CD4-positive, CD25-positive, alpha-beta regulatory T cell (primary cell): ENCODE data around the gene MATCAP1. TPM values are rescaled to one million over a fixed set of nuclear protein-coding genes. Genes with fewer than 3 reads are reported as not detected.
A peak's percentile ranks its signal among the peaks of the same experiment; 100 is the strongest.

Experiments
- ATAC-seq, 2 donors: fragments of 150-1000 bp; cut with Tn5 transposase; one replicate each; pipeline ENCODE4 v1.10.0; 2021; ENCODE audit warnings: low read depth in 2 of 2, moderate number of reproducible peaks in 2 of 2, moderate library complexity in 1 of 2
- DNase-seq, 3 donors: peaks; one replicate each; pipeline versions ENCODE4 v3.0.0 to v3.0.0-alpha.2; 2012 to 2022; ENCODE audit warnings: mixed read lengths in 1 of 3
- H3K27ac ChIP-seq: one replicate; pipeline ENCODE4 v1.7.0; 2013; ENCODE audit warnings: mild to moderate bottlenecking, low read length; ENCODE audit not compliant: insufficient read depth, poor library complexity, severe bottlenecking
- H3K27me3 ChIP-seq: one replicate; pipeline ENCODE4 v1.7.0; 2013; ENCODE audit warnings: low read length; ENCODE audit not compliant: control insufficient read depth, insufficient read depth
- H3K36me3 ChIP-seq: one replicate; pipeline ENCODE4 v1.7.0; 2013; ENCODE audit warnings: mild to moderate bottlenecking, low read length, moderate library complexity; ENCODE audit not compliant: control insufficient read depth, insufficient read depth
- H3K4me1 ChIP-seq: 2 replicates; pipeline ENCODE4 v1.7.0; 2013; ENCODE audit warnings: mild to moderate bottlenecking, low read length; ENCODE audit not compliant: insufficient read depth, control insufficient read depth, poor library complexity, severe bottlenecking
- H3K4me3 ChIP-seq: one replicate; pipeline ENCODE4 v1.7.0; 2013; ENCODE audit warnings: low read depth, mild to moderate bottlenecking, low read length, moderate library complexity
- H3K9me3 ChIP-seq, 2 experiments: 1 replicate in 1 of 2; 2 replicates in 1 of 2; pipeline ENCODE4 v1.7.0; 2013; ENCODE audit warnings: low read length in 2 of 2, mild to moderate bottlenecking in 1 of 2, moderate library complexity in 1 of 2; ENCODE audit not compliant: control insufficient read depth in 2 of 2
- H3K27ac Mint-ChIP-seq, 3 donors: one replicate each; pipeline ENCODE4 v1.8.0; 2020 to 2022; ENCODE audit warnings: mild to moderate bottlenecking in 3 of 3, mixed read lengths in 3 of 3, moderate library complexity in 2 of 3
- H3K27me3 Mint-ChIP-seq: one replicate; pipeline ENCODE4 v1.8.0; 2022; ENCODE audit warnings: mild to moderate bottlenecking, mixed read lengths
- H3K36me3 Mint-ChIP-seq: one replicate; pipeline ENCODE4 v1.8.0; 2020; ENCODE audit warnings: mixed read lengths
- H3K4me1 Mint-ChIP-seq, 4 donors: one replicate each; pipeline ENCODE4 v1.8.0; 2020 to 2022; ENCODE audit warnings: mixed read lengths in 4 of 4, mild to moderate bottlenecking in 1 of 4
- H3K4me3 Mint-ChIP-seq, 4 donors: one replicate each; pipeline ENCODE4 v1.8.0; 2020 to 2022; ENCODE audit warnings: mild to moderate bottlenecking in 4 of 4, mixed read lengths in 4 of 4, moderate library complexity in 3 of 4
- H3K9me3 Mint-ChIP-seq, 7 donors: one replicate each; pipeline ENCODE4 v1.8.0; 2020 to 2022; ENCODE audit warnings: mixed read lengths in 7 of 7, mild to moderate bottlenecking in 3 of 7, moderate library complexity in 2 of 7
- polyA plus RNA-seq, 4 donors: library from polyadenylated mRNA; unstranded; fragments of 300-500 nt; fragmentation: Illumina TruSeq; gene quantifications; one replicate each; pipeline ENCODE4 v1.2.3, GENCODE V29; 2021
- total RNA-seq: library from RNA; stranded (reverse); gene quantifications from one replicate; pipeline ENCODE4 v1.2.3, GENCODE V29; 2022

The MATCAP1 gene
- total and polyA plus RNA-seq, 5 donors from 2014 or later: 0.80 to 19.6 TPM; not detected in 3

GRCh38 chr16:67204076-67204475 is 20.3 kb upstream of the MATCAP1 start:
- no peaks in the 10 kb centered on the region for H3K4me1 ChIP-seq
- H3K9me3 Mint-ChIP-seq: no peaks in the 10 kb centered on the region
- no peak overlapping the region for H3K27ac Mint-ChIP-seq
- no peaks in the 10 kb centered on the region for H3K27me3 Mint-ChIP-seq
- peaks cover 0 to 4% (median 0%) of the 10 kb centered on the region in 4 donors for H3K4me1 Mint-ChIP-seq
- peaks cover 9% of the 10 kb centered on the region for H3K36me3 ChIP-seq
- no peaks in the 10 kb centered on the region for H3K9me3 ChIP-seq
- no peak overlapping the region for H3K4me3 Mint-ChIP-seq
- H3K27me3 ChIP-seq: no peaks in the 10 kb centered on the region
- no peak overlapping the region for H3K27ac ChIP-seq
- no peak for ATAC-seq
- no peak for DNase-seq
- no peak overlapping the region for H3K4me3 ChIP-seq
- H3K36me3 Mint-ChIP-seq: no peaks in the 10 kb centered on the region

- ATAC-seq: no peak
- Mint-ChIP-seq H3K4me1 (peaks cover 0 to 8% (median 1%) of the 10 kb centered on the region in 4 donors), H3K27ac (peak overlapping the region in 1 of 3 donors; percentile 83), H3K9me3 (no peaks in the 10 kb centered on the region), H3K36me3 (peaks cover 3% of the 10 kb centered on the region), H3K4me3 (no peak overlapping the region), H3K27me3 (no peaks in the 10 kb centered on the region)
- no peak overlapping the region for H3K27ac ChIP-seq
- H3K4me1 ChIP-seq: no peaks in the 10 kb centered on the region
- H3K4me3 ChIP-seq: no peak overlapping the region
- no peaks in the 10 kb centered on the region for H3K9me3 ChIP-seq
- no peaks in the 10 kb centered on the region for H3K27me3 ChIP-seq
- DNase-seq: no peak
- peaks cover 16% of the 10 kb centered on the region for H3K36me3 ChIP-seq
Observed at GRCh38 chr16:67202956-67203493, 19.3 kb upstream of the MATCAP1 start.

DNA sequence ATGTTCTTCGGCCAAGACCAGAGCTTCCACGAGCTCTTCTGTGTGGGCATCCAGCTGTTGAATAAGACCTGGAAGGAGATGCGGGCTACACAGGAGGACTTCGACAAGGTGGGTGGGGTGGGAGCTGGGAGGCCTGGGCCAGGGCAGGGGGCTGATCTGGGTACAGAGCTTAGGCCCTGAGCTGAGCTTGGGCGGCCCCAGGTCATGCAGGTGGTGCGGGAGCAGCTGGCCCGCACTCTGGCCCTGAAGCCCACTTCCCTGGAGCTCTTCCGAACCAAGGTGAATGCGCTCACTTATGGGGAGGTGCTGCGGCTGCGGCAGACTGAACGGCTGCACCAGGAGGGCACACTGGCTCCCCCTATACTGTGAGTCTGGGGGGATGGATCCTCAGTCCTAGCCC is 18.7 kb upstream of the MATCAP1 start:
- Histone ChIP-seq H3K36me3 (peaks cover 22% of the 10 kb centered on the region), H3K27ac (no peak overlapping the region), H3K27me3 (no peaks in the 10 kb centered on the region), H3K4me1 (no peaks in the 10 kb centered on the region), H3K9me3 (no peaks in the 10 kb centered on the region), H3K4me3 (no peak overlapping the region)
- H3K9me3 Mint-ChIP-seq: no peaks in the 10 kb centered on the region
- H3K36me3 Mint-ChIP-seq: peaks cover 3% of the 10 kb centered on the region
- H3K4me3 Mint-ChIP-seq: no peak overlapping the region
- H3K4me1 Mint-ChIP-seq: peaks cover 0 to 14% (median 1%) of the 10 kb centered on the region in 4 donors
- ATAC-seq: no peak
- peak overlapping the region in 1 of 3 donors; percentile 83 for H3K27ac Mint-ChIP-seq
- no peaks in the 10 kb centered on the region for H3K27me3 Mint-ChIP-seq
- DNase-seq: no peak

DNA sequence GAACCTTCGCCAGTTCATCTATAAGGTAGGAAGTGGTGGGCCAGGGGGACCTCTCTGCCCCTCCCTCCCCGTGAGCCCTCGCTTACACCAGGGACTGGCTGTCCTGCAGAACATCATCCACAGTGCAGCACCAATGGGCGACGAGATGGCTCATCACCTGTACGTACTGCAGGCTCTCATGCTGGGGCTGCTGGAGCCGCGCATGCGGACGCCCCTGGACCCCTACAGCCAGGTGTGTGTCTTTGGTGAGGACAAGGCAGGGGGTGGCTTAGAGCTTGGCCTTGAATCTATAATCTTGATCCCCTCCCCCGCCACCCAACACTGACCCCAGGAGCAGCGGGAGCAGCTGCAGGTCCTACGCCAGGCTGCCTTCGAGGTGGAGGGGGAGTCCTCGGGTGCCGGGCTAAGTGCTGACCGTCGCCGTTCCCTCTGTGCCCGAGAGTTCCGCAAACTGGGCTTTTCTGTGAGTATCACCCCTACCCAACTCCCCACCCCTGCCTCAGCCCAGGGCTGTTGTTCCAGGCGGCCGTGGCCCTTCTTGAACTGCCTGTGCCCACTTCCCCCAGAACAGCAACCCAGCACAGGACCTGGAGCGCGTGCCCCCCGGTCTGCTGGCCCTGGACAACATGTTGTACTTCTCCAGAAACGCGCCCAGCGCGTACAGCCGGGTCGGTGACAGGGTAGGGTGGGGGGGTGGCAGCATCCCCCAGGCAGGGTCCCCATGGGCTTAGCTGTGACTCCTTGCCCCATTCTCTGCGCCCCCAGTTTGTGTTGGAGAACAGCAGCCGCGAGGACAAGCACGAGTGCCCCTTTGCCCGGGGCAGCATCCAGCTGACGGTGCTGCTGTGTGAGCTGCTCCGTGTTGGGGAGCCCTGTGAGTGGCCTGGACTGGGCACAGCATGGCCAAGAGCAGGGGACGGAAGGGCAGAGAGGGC is 17.9 kb upstream of the MATCAP1 start:
- H3K4me1 ChIP-seq: no peaks in the 10 kb centered on the region
- Mint-ChIP-seq H3K9me3 (no peaks in the 10 kb centered on the region), H3K4me1 (peaks cover 0 to 20% (median 4%) of the 10 kb centered on the region in 4 donors), H3K27ac (no peak overlapping the region), H3K4me3 (no peak overlapping the region), H3K27me3 (no peaks in the 10 kb centered on the region), H3K36me3 (peaks cover 8% of the 10 kb centered on the region)
- no peaks in the 10 kb centered on the region for H3K27me3 ChIP-seq
- no peaks in the 10 kb centered on the region for H3K9me3 ChIP-seq
- H3K27ac ChIP-seq: no peak overlapping the region
- H3K36me3 ChIP-seq: peaks cover 29% of the 10 kb centered on the region
- ATAC-seq: no peak
- no peak for DNase-seq
- H3K4me3 ChIP-seq: no peak overlapping the region

DNA sequence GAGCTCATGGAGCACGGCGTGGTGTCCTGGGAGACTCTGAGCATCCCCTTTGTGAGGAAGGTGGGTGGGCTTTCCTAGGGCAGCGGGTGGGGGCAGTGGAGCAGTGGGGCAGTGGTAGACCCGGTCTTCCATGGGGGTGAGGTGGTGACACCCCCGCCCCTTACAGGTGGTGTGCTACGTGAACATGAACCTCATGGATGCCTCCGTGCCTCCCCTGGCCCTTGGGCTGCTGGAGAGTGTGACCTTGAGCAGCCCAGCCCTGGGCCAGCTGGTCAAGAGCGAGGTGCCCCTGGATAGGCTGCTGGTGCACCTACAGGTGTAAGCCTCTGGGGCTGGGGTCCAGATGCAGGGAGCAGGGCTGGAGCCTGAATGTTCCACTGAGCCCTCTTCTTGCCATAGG is 16.7 kb upstream of the MATCAP1 start:
- no peak overlapping the region for H3K4me3 Mint-ChIP-seq
- no peak overlapping the region for H3K27ac Mint-ChIP-seq
- Histone ChIP-seq H3K36me3 (peaks cover 41% of the 10 kb centered on the region), H3K27me3 (no peaks in the 10 kb centered on the region), H3K9me3 (no peaks in the 10 kb centered on the region), H3K27ac (no peak overlapping the region), H3K4me3 (no peak overlapping the region), H3K4me1 (no peaks in the 10 kb centered on the region)
- no peak for ATAC-seq
- peaks cover 0 to 20% (median 13%) of the 10 kb centered on the region in 4 donors for H3K4me1 Mint-ChIP-seq
- H3K36me3 Mint-ChIP-seq: peaks cover 20% of the 10 kb centered on the region
- no peaks in the 10 kb centered on the region for H3K9me3 Mint-ChIP-seq
- DNase-seq: no peak
- H3K27me3 Mint-ChIP-seq: no peaks in the 10 kb centered on the region

DNA sequence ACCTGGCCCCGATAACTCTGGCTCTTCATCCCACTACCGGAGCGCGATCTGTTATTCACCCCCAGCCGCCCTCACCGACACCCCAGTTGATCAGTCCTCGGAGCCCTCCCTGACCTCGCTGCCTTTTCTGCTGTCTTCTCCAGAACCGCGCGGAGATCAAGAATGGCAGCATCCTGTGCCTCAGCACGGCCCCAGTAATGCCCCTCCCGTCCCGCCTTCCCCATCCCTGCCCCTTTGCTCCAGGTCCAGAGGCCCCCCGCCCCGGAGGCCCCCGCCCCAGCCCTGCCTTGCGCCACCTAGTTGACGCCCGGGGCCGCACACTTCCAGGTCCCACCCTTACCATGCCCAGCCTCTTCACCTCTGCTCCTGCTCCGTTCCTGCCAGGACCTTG is 16.0 kb upstream of the MATCAP1 start:
- peaks cover 0 to 20% (median 15%) of the 10 kb centered on the region in 4 donors for H3K4me1 Mint-ChIP-seq
- Histone ChIP-seq H3K36me3 (peaks cover 48% of the 10 kb centered on the region), H3K27me3 (no peaks in the 10 kb centered on the region), H3K4me1 (no peaks in the 10 kb centered on the region), H3K27ac (no peak overlapping the region), H3K4me3 (no peak overlapping the region), H3K9me3 (no peaks in the 10 kb centered on the region)
- ATAC-seq (no peak), DNase-seq (no peak)
- peaks cover 26% of the 10 kb centered on the region for H3K36me3 Mint-ChIP-seq
- peak overlapping the region in 1 of 4 donors; percentile 47 for H3K4me3 Mint-ChIP-seq
- H3K27me3 Mint-ChIP-seq: no peaks in the 10 kb centered on the region
- H3K9me3 Mint-ChIP-seq: no peaks in the 10 kb centered on the region
- H3K27ac Mint-ChIP-seq: no peak overlapping the region

- peak within 1 kb of the TSS in 2 of 4 donors; percentile 47 to 78 for H3K4me3 Mint-ChIP-seq
- ATAC-seq: no peak
Observed at GRCh38 chr16:67199011-67199807, 15.4 kb upstream of the MATCAP1 start, which contains the start of gene ELMO3. TSS of gene ELMO3 (plus strand) at chr16:67199131. CDS start at chr16:67199327, 196 bp downstream.

More at GRCh38 chr16:67199011-67199807, 15.4 kb upstream of the MATCAP1 start, which contains the start of gene ELMO3:
- Histone ChIP-seq H3K27me3 (no peaks in the 10 kb centered on the region), H3K36me3 (peaks cover 54% of the 10 kb centered on the region), H3K4me1 (no peaks in the 10 kb centered on the region), H3K9me3 (no peaks in the 10 kb centered on the region), H3K4me3 (no peak within 1 kb of the TSS), H3K27ac (no peak within 1 kb of the TSS)
- DNase-seq: no peak
- Mint-ChIP-seq H3K36me3 (peaks cover 27% of the 10 kb centered on the region), H3K27me3 (no peaks in the 10 kb centered on the region), H3K9me3 (no peaks in the 10 kb centered on the region), H3K4me1 (peaks cover 0 to 26% (median 15%) of the 10 kb centered on the region in 4 donors), H3K27ac (no peak within 1 kb of the TSS)
